ENCODE data around the gene B4GALNT3. TPM values are rescaled to one million over a fixed set of nuclear protein-coding genes. Genes with fewer than 3 reads are reported as not detected.
"Not testable (repeated sequence)": the region's sequence is repeated elsewhere in the genome, so short reads cannot be mapped to it uniquely, and the experiment has no call there.

Gene B4GALNT3
- 1 to 10 TPM; 2.2 to 3.3 TPM for total RNA-seq

GRCh38 chr12:459430-460258, at the start of gene B4GALNT3:
B4GALNT3 (plus strand) TSS chr12:459939; CDS start chr12:460377, 438 bp downstream.
- H3K4me3 Mint-ChIP-seq = peak within 1 kb of the TSS; percentile 74
- no peaks in the 10 kb centered on the region for H3K36me3 Mint-ChIP-seq (ENCODE audit: low read depth)
- POLR2A ChIA-PET = interaction anchor here (0.6 kb wide), 1 partner anchor 163 kb away, joined by 3 read pairs; no protein-coding TSS in a partner anchor
- peaks cover 26% of the 10 kb centered on the region for H3K27me3 Mint-ChIP-seq
- intact Hi-C loops (cut with DNase I, micrococcal nuclease) = loop anchor here in 1 of 2 experiments (2.0 to 10.0 kb wide), 3 partner anchors 295 to 1133 kb away; partner anchors contain the start of genes FBXL14, RAD52 and WNK1
- H3K4me1 Mint-ChIP-seq = peaks cover 15% of the 10 kb centered on the region
- H3K27ac Mint-ChIP-seq = no peak within 1 kb of the TSS
- CTCF ChIA-PET = interaction anchor here (0.7 to 1.8 kb wide), 3 partner anchors 10 to 87 kb away, joined by 3 to 11 read pairs (median 6); no protein-coding TSS in a partner anchor
- no peaks in the 10 kb centered on the region for H3K9me3 Mint-ChIP-seq (ENCODE audit: low read depth)
- ATAC-seq = peak; percentile 60
- DNase-seq = peak; percentile 63

- intact Hi-C loops (cut with DNase I, micrococcal nuclease) = no loop called here
- Mint-ChIP-seq H3K4me1 (no peaks in the 10 kb centered on the region), H3K4me3 (no peak overlapping the region), H3K27me3 (no peaks in the 10 kb centered on the region), H3K36me3 (ENCODE audit: low read depth) (peaks cover 50% of the 10 kb centered on the region), H3K27ac (no peak overlapping the region), H3K9me3 (ENCODE audit: low read depth) (no peaks in the 10 kb centered on the region)
- DNase-seq (no peak), ATAC-seq (no peak)
- CTCF ChIA-PET = interaction anchor here (1.8 kb wide), 1 partner anchor 14 kb away, joined by 5 read pairs; the partner anchor contains the start of gene CCDC77
- POLR2A ChIA-PET = no interaction called here
Measured at GRCh38 chr12:414859-415258, 44.9 kb upstream of the B4GALNT3 start.

GRCh38 chr12:418432-418831, 41.3 kb upstream of the B4GALNT3 start:
- DNase-seq = no peak
- Mint-ChIP-seq H3K9me3 (ENCODE audit: low read depth) (no peaks in the 10 kb centered on the region), H3K27ac (no peak overlapping the region), H3K4me3 (no peak overlapping the region), H3K36me3 (ENCODE audit: low read depth) (peaks cover 38% of the 10 kb centered on the region), H3K27me3 (no peaks in the 10 kb centered on the region), H3K4me1 (no peaks in the 10 kb centered on the region)
- ATAC-seq = no peak
- CTCF ChIA-PET = interaction anchor here (1.2 kb wide), 1 partner anchor 17 kb away, joined by 4 read pairs; the partner anchor contains the start of gene CCDC77
- POLR2A ChIA-PET = no interaction called here
- intact Hi-C loops (cut with DNase I, micrococcal nuclease) = no loop called here

- no peaks in the 10 kb centered on the region for H3K4me1 Mint-ChIP-seq
- ATAC-seq (no peak), DNase-seq (no peak)
- H3K27me3 Mint-ChIP-seq = no peaks in the 10 kb centered on the region
- ChIA-PET CTCF (no interaction called here), POLR2A (no interaction called here)
- no peaks in the 10 kb centered on the region for H3K9me3 Mint-ChIP-seq (ENCODE audit: low read depth)
- H3K27ac Mint-ChIP-seq = no peak overlapping the region
- H3K4me3 Mint-ChIP-seq = no peak overlapping the region
- intact Hi-C loops (cut with DNase I, micrococcal nuclease) = no loop called here
- H3K36me3 Mint-ChIP-seq (ENCODE audit: low read depth) = peaks cover 26% of the 10 kb centered on the region
Measured at GRCh38 chr12:422526-422925, 37.2 kb upstream of the B4GALNT3 start.

- H3K9me3 Mint-ChIP-seq (ENCODE audit: low read depth); CTCF ChIA-PET; POLR2A ChIA-PET; DNase-seq; H3K27ac Mint-ChIP-seq; intact Hi-C loops (cut with DNase I, micrococcal nuclease); ATAC-seq; H3K27me3 Mint-ChIP-seq; H3K4me3 Mint-ChIP-seq; H3K4me1 Mint-ChIP-seq: not testable (repeated sequence)
- peaks cover 42% of the 10 kb centered on the region for H3K36me3 Mint-ChIP-seq (ENCODE audit: low read depth)
Measured at GRCh38 chr12:435737-436136, 24.0 kb upstream of the B4GALNT3 start.

GRCh38 chr12:442235-442884, 17.4 kb upstream of the B4GALNT3 start:
- Mint-ChIP-seq H3K36me3 (ENCODE audit: low read depth) (peaks cover 13% of the 10 kb centered on the region), H3K9me3 (ENCODE audit: low read depth) (no peaks in the 10 kb centered on the region), H3K4me3 (no peak overlapping the region), H3K4me1 (no peaks in the 10 kb centered on the region), H3K27me3 (no peaks in the 10 kb centered on the region), H3K27ac (no peak overlapping the region)
- ChIA-PET POLR2A (no interaction called here), CTCF (interaction anchor here (0.6 to 3.6 kb wide), 29 partner anchors 9 to 1211 kb away, joined by 3 to 36 read pairs (median 3); partner anchors contain the start of genes B4GALNT3 and CCDC77)
- ATAC-seq (no peak), DNase-seq (peak; percentile 55)
- intact Hi-C loops (cut with DNase I, micrococcal nuclease) = loop anchor here in 1 of 2 experiments (1.0 kb wide), 1 partner anchor 105 kb away; no protein-coding TSS in a partner anchor

- no peaks in the 10 kb centered on the region for H3K9me3 Mint-ChIP-seq (ENCODE audit: low read depth)
- ChIA-PET CTCF (interaction anchor here (0.6 to 1.0 kb wide), 3 partner anchors 97 to 279 kb away, joined by 3 read pairs; no protein-coding TSS in a partner anchor), POLR2A (no interaction called here)
- intact Hi-C loops (cut with DNase I, micrococcal nuclease) = no loop called here
- DNase-seq (no peak), ATAC-seq (no peak)
- no peak overlapping the region for H3K27ac Mint-ChIP-seq
- no peaks in the 10 kb centered on the region for H3K4me1 Mint-ChIP-seq
- H3K27me3 Mint-ChIP-seq = no peaks in the 10 kb centered on the region
- H3K36me3 Mint-ChIP-seq (ENCODE audit: low read depth) = peaks cover 2% of the 10 kb centered on the region
- H3K4me3 Mint-ChIP-seq = no peak overlapping the region
Measured at GRCh38 chr12:447141-447540, 12.6 kb upstream of the B4GALNT3 start.

- intact Hi-C loops (cut with DNase I, micrococcal nuclease) = no loop called here
- H3K4me3 Mint-ChIP-seq = no peak overlapping the region
- ATAC-seq = no peak
- no peaks in the 10 kb centered on the region for H3K36me3 Mint-ChIP-seq (ENCODE audit: low read depth)
- DNase-seq = no peak
- ChIA-PET POLR2A (no interaction called here), CTCF (interaction anchor here (0.5 to 10.2 kb wide), 12 partner anchors 10 to 646 kb away, joined by 3 to 130 read pairs (median 4); partner anchors contain the start of genes CCDC77 and RAD52)
- H3K27ac Mint-ChIP-seq = no peak overlapping the region
- no peaks in the 10 kb centered on the region for H3K27me3 Mint-ChIP-seq
- H3K4me1 Mint-ChIP-seq = peaks cover 3% of the 10 kb centered on the region
- no peaks in the 10 kb centered on the region for H3K9me3 Mint-ChIP-seq (ENCODE audit: low read depth)
Measured at GRCh38 chr12:449203-449602, 10.5 kb upstream of the B4GALNT3 start.

GRCh38 chr12:450438-450837, 9.3 kb upstream of the B4GALNT3 start:
- Mint-ChIP-seq H3K4me1 (peaks cover 3% of the 10 kb centered on the region), H3K4me3 (no peak overlapping the region), H3K36me3 (ENCODE audit: low read depth) (no peaks in the 10 kb centered on the region), H3K27me3 (no peaks in the 10 kb centered on the region), H3K27ac (no peak overlapping the region), H3K9me3 (ENCODE audit: low read depth) (no peaks in the 10 kb centered on the region)
- POLR2A ChIA-PET = no interaction called here
- CTCF ChIA-PET = interaction anchor here (0.6 to 10.2 kb wide), 10 partner anchors 8 to 499 kb away, joined by 3 to 130 read pairs (median 6); partner anchors contain the start of genes CCDC77 and RAD52
- DNase-seq = no peak
- intact Hi-C loops (cut with DNase I, micrococcal nuclease) = loop anchor here in 1 of 2 experiments (10.0 kb wide), 1 partner anchor 304 kb away; the partner anchor contains the start of gene WNK1
- no peak for ATAC-seq

GRCh38 chr12:452667-453210, 7.0 kb upstream of the B4GALNT3 start:
- CTCF ChIA-PET = interaction anchor here (0.5 to 10.2 kb wide), 32 partner anchors 10 to 671 kb away, joined by 3 to 130 read pairs (median 4); partner anchors contain the start of genes CCDC77 and RAD52
- POLR2A ChIA-PET = no interaction called here
- Mint-ChIP-seq H3K27ac (no peak overlapping the region), H3K9me3 (ENCODE audit: low read depth) (no peaks in the 10 kb centered on the region), H3K4me1 (peaks cover 6% of the 10 kb centered on the region), H3K27me3 (peaks cover 3% of the 10 kb centered on the region), H3K4me3 (no peak overlapping the region), H3K36me3 (ENCODE audit: low read depth) (no peaks in the 10 kb centered on the region)
- DNase-seq (peak; percentile 80), ATAC-seq (peak; percentile 61)
- intact Hi-C loops (cut with DNase I, micrococcal nuclease) = loop anchor here (1.0 to 10.0 kb wide), 3 partner anchors 94 to 302 kb away; partner anchors contain the start of gene WNK1 (in 1 of the 2)

- POLR2A ChIA-PET = no interaction called here
- H3K4me1 Mint-ChIP-seq = peaks cover 14% of the 10 kb centered on the region
- no peak for DNase-seq
- intact Hi-C loops (cut with DNase I, micrococcal nuclease) = loop anchor here in 1 of 2 experiments (10.0 kb wide), 1 partner anchor 300 kb away; the partner anchor contains the start of gene WNK1
- ATAC-seq = no peak
- H3K27me3 Mint-ChIP-seq = peaks cover 13% of the 10 kb centered on the region
- H3K36me3 Mint-ChIP-seq (ENCODE audit: low read depth) = no peaks in the 10 kb centered on the region
- no peaks in the 10 kb centered on the region for H3K9me3 Mint-ChIP-seq (ENCODE audit: low read depth)
- CTCF ChIA-PET = interaction anchor here (1.0 to 10.2 kb wide), 7 partner anchors 8 to 732 kb away, joined by 3 to 130 read pairs (median 26); no protein-coding TSS in a partner anchor
- no peak overlapping the region for H3K4me3 Mint-ChIP-seq
- no peak overlapping the region for H3K27ac Mint-ChIP-seq
Measured at GRCh38 chr12:454833-455232, 4.9 kb upstream of the B4GALNT3 start.

Measured in activated CD4-positive, alpha-beta T cell treated with anti-CD3 and anti-CD28 coated beads for 36 hours (primary cell).